Measurements from ENCODE around the gene NOL7. TPM values are rescaled to one million over a fixed set of nuclear protein-coding genes. Genes with fewer than 3 reads are reported as not detected.

The NOL7 gene
- polyA plus RNA-seq, 3 donors: 22.7 to 58.5 (median 56.9) TPM

DNA sequence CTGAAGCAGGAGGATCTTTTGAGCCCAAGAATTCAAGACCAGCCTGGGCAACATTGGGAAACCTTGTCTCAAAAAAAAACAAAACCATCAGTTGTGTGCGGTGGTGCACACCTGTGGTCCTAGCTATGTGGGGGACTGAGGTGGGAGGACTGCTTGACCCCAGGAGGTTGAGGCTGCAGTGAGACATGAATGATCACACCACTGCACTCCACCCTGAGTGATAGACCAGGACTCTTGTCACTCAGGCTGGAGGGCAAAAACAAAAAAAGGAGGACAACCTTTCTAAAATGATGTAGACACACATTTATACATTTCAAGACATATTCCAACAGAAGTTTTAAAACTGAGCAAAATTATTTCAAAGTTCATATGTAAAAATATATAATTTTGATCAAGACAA, 45.1 kb downstream of the NOL7 start:
- Histone ChIP-seq H4K20me1 (ENCODE audit: insufficient read depth, low read length) (peaks cover 71% of the 10 kb centered on the region), H3K4me2 (replicated peaks; ENCODE audit: extremely low read depth, low read length, poor library complexity, severe bottlenecking) (no peak overlapping the region), H3K27ac (ENCODE audit: low read depth in 1 of 2, low read length in 2 of 2) (no peak overlapping the region), H3K4me3 (replicated peaks in 1 of 3; ENCODE audit: low read depth in 2 of 3, low read length in 3 of 3) (no peak overlapping the region), H3K9ac (ENCODE audit: insufficient read depth, low read length, poor library complexity, severe bottlenecking) (no peak overlapping the region), H3K9me3 (replicated peaks in 1 of 2; ENCODE audit: control insufficient read depth in 1 of 2, insufficient read depth in 1 of 2, low read length in 2 of 2) (no peaks in the 10 kb centered on the region), H3K36me3 (replicated peaks in 1 of 2; ENCODE audit: control insufficient read depth in 1 of 2, insufficient read depth in 2 of 2, low read length in 2 of 2) (peaks cover 3 to 20% of the 10 kb centered on the region in 2 donors), H2AFZ (ENCODE audit: insufficient read depth, low read depth, low read length, poor library complexity, severe bottlenecking) (no peak overlapping the region), H3K79me2 (ENCODE audit: insufficient read depth, low read length) (peaks cover 98% of the 10 kb centered on the region), H3K4me1 (ENCODE audit: control insufficient read depth in 1 of 2, insufficient read depth in 2 of 2, low read length in 2 of 2) (no peaks in the 10 kb centered on the region), H3K27me3 (ENCODE audit: control insufficient read depth in 2 of 2, insufficient read depth in 2 of 2, low read length in 2 of 2) (no peaks in the 10 kb centered on the region)
- Mint-ChIP-seq H3K27me3 (ENCODE audit: low read depth in 3 of 3) (peaks cover 0 to 2% (median 0%) of the 10 kb centered on the region in 3 donors), H3K4me3 (no peak overlapping the region), H3K27ac (peak overlapping the region in 2 of 7 donors; percentile 59 to 66), H3K9me3 (no peaks in the 10 kb centered on the region), H3K36me3 (peaks cover 9 to 14% of the 10 kb centered on the region in 2 donors), H3K4me1 (peaks cover 36% of the 10 kb centered on the region)
- no peak for DNase-seq
- TF ChIP-seq, protein P1, sequence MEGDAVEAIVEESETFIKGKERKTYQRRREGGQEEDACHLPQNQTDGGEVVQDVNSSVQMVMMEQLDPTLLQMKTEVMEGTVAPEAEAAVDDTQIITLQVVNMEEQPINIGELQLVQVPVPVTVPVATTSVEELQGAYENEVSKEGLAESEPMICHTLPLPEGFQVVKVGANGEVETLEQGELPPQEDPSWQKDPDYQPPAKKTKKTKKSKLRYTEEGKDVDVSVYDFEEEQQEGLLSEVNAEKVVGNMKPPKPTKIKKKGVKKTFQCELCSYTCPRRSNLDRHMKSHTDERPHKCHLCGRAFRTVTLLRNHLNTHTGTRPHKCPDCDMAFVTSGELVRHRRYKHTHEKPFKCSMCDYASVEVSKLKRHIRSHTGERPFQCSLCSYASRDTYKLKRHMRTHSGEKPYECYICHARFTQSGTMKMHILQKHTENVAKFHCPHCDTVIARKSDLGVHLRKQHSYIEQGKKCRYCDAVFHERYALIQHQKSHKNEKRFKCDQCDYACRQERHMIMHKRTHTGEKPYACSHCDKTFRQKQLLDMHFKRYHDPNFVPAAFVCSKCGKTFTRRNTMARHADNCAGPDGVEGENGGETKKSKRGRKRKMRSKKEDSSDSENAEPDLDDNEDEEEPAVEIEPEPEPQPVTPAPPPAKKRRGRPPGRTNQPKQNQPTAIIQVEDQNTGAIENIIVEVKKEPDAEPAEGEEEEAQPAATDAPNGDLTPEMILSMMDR (IDR thresholded peaks at IDR 0.05): no peak
- WGBS (ENCODE audit: insufficient coverage): 100% methylated on average over 1 of the region's 1 CpG
- intact Hi-C loops (cut with micrococcal nuclease): loop anchor here in 1 of 2 donors (10.0 kb wide), 1 partner anchor 55 kb away; the partner anchor contains the start of gene RANBP9

DNA sequence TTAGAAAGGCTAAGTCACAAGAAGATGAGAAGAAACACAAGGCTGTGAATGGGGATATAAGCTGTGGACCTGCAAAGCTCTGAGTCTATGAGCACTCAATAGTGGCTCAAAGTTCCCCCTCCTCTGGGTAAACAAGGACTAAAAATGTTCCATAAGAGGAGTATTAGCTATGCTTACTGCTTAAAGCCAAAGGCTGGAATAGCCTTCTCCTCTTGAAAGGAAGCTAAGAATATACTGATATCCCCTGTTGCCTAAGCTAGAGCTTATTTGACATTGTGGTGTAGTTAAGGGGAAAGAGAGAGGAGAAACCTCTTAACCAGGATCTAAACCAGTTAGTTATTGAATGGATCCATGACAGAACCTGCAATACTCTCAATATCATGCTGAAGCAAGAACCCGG, 45.8 kb downstream of the NOL7 start:
- Histone ChIP-seq H3K4me2 (replicated peaks; ENCODE audit: extremely low read depth, low read length, poor library complexity, severe bottlenecking) (no peak overlapping the region), H3K27ac (ENCODE audit: low read depth in 1 of 2, low read length in 2 of 2) (no peak overlapping the region), H2AFZ (ENCODE audit: insufficient read depth, low read depth, low read length, poor library complexity, severe bottlenecking) (no peak overlapping the region), H3K27me3 (ENCODE audit: control insufficient read depth in 2 of 2, insufficient read depth in 2 of 2, low read length in 2 of 2) (no peaks in the 10 kb centered on the region), H3K4me3 (replicated peaks in 1 of 3; ENCODE audit: low read depth in 2 of 3, low read length in 3 of 3) (no peak overlapping the region), H3K36me3 (replicated peaks in 1 of 2; ENCODE audit: control insufficient read depth in 1 of 2, insufficient read depth in 2 of 2, low read length in 2 of 2) (peaks cover 3 to 16% of the 10 kb centered on the region in 2 donors), H4K20me1 (ENCODE audit: insufficient read depth, low read length) (peaks cover 77% of the 10 kb centered on the region), H3K9me3 (replicated peaks in 1 of 2; ENCODE audit: control insufficient read depth in 1 of 2, insufficient read depth in 1 of 2, low read length in 2 of 2) (no peaks in the 10 kb centered on the region), H3K9ac (ENCODE audit: insufficient read depth, low read length, poor library complexity, severe bottlenecking) (no peak overlapping the region), H3K79me2 (ENCODE audit: insufficient read depth, low read length) (peaks cover 100% of the 10 kb centered on the region), H3K4me1 (ENCODE audit: control insufficient read depth in 1 of 2, insufficient read depth in 2 of 2, low read length in 2 of 2) (no peaks in the 10 kb centered on the region)
- intact Hi-C loops (cut with micrococcal nuclease): loop anchor here in 1 of 2 donors (10.0 kb wide), 1 partner anchor 54 kb away; the partner anchor contains the start of gene RANBP9
- peaks cover 5 to 9% of the 10 kb centered on the region in 2 donors for H3K36me3 Mint-ChIP-seq
- DNase-seq: no peak
- WGBS (ENCODE audit: insufficient coverage): no CpG with 5 or more reads among the region's 1 CpG
- H3K27me3 Mint-ChIP-seq (ENCODE audit: low read depth in 3 of 3): peaks cover 0 to 2% (median 0%) of the 10 kb centered on the region in 3 donors
- H3K4me1 Mint-ChIP-seq: peaks cover 41% of the 10 kb centered on the region
- TF ChIP-seq, protein P1 (IDR thresholded peaks at IDR 0.05): no peak
- no peak overlapping the region for H3K27ac Mint-ChIP-seq
- H3K4me3 Mint-ChIP-seq: no peak overlapping the region
- no peaks in the 10 kb centered on the region for H3K9me3 Mint-ChIP-seq

All from CD14-positive monocyte (primary cell).